Upper lobe of left lung (tissue), 4 donors: ENCODE measurements around the gene DUSP2.

Source experiments
- CTCF ChIP-seq, 6 experiments: fragments of 450-650 bp in 4 of 6; fragments of 200-600 bp in 2 of 6; sonication (generic) in 2 of 6; IDR thresholded peaks; one replicate each; pipeline ENCODE4 v1.5.1; 2016 to 2019; ENCODE audit warnings: antibody characterized with exemption in 6 of 6
- EP300 ChIP-seq, 4 donors: sonication (generic); formaldehyde crosslinking; IDR thresholded peaks; one replicate each; pipeline ENCODE4 v1.5.1; 2017; ENCODE audit warnings: antibody characterized with exemption in 4 of 4, control low read depth in 2 of 4
- POLR2A ChIP-seq, 4 donors: fragments of 450-650 bp; IDR thresholded peaks; one replicate each; pipeline ENCODE4 v1.5.1; 2016 to 2017; ENCODE audit warnings: antibody characterized with exemption in 4 of 4, mild to moderate bottlenecking in 2 of 4
- POLR2AphosphoS5 ChIP-seq, 2 donors: sonication (generic); formaldehyde crosslinking; IDR thresholded peaks; one replicate each; pipeline ENCODE4 v1.5.1; 2017; ENCODE audit warnings: antibody characterized with exemption in 2 of 2

GRCh38 chr2:96107708-96108065 lies 37.6 kb downstream of the DUSP2 start:
- no peak for TF ChIP-seq EP300 (IDR thresholded peaks at IDR 0.05)
- no peak for TF ChIP-seq CTCF (IDR thresholded peaks at IDR 0.05)
- TF ChIP-seq POLR2A (IDR thresholded peaks at IDR 0.05): no peak
- no peak for TF ChIP-seq POLR2AphosphoS5 (IDR thresholded peaks at IDR 0.05)
